ENCODE data around the gene FOXN3.

FOXN3 gene

GRCh38 chr14:89370781-89371180 lies 46.3 kb downstream of the FOXN3 start:
- DNase-seq (ENCODE audit: low read depth), result no peak
- no peak for TF ChIP-seq CTCF (IDR thresholded peaks at IDR 0.05; ENCODE audit: insufficient read depth, low read depth, low read length, missing control alignments)
- no peak overlapping the region for H3K4me3 ChIP-seq (ENCODE audit: low read length)

GRCh38 chr14:89370381-89370780 lies 46.7 kb downstream of the FOXN3 start:
- H3K4me3 ChIP-seq (ENCODE audit: low read length), result no peak overlapping the region
- no peak for TF ChIP-seq CTCF (IDR thresholded peaks at IDR 0.05; ENCODE audit: insufficient read depth, low read depth, low read length, missing control alignments)
- no peak for DNase-seq (ENCODE audit: low read depth)

- TF ChIP-seq CTCF (IDR thresholded peaks at IDR 0.05; ENCODE audit: insufficient read depth, low read depth, low read length, missing control alignments), result no peak
- no peak for DNase-seq (ENCODE audit: low read depth)
- no peak overlapping the region for H3K4me3 ChIP-seq (ENCODE audit: low read length)
These were observed 47.4 kb downstream of the FOXN3 start for GRCh38 chr14:89369656-89370055.

- no peak for DNase-seq (ENCODE audit: low read depth)
- no peak overlapping the region for H3K4me3 ChIP-seq (ENCODE audit: low read length)
- TF ChIP-seq CTCF (IDR thresholded peaks at IDR 0.05; ENCODE audit: insufficient read depth, low read depth, low read length, missing control alignments), result no peak
These were observed 48.2 kb downstream of the FOXN3 start for GRCh38 chr14:89368490-89369477.

- DNase-seq (ENCODE audit: low read depth), result no peak
- TF ChIP-seq CTCF (IDR thresholded peaks at IDR 0.05; ENCODE audit: insufficient read depth, low read depth, low read length, missing control alignments), result no peak
- H3K4me3 ChIP-seq (ENCODE audit: low read length), result no peak overlapping the region
These were observed 49.3 kb downstream of the FOXN3 start for GRCh38 chr14:89367779-89368120.

GRCh38 chr14:89366864-89367778 lies 49.9 kb downstream of the FOXN3 start:
- no peak for TF ChIP-seq CTCF (IDR thresholded peaks at IDR 0.05; ENCODE audit: insufficient read depth, low read depth, low read length, missing control alignments)
- no peak overlapping the region for H3K4me3 ChIP-seq (ENCODE audit: low read length)
- DNase-seq (ENCODE audit: low read depth), result no peak
